ENCODE results near the gene ENO2.

The ENO2 gene

DNA sequence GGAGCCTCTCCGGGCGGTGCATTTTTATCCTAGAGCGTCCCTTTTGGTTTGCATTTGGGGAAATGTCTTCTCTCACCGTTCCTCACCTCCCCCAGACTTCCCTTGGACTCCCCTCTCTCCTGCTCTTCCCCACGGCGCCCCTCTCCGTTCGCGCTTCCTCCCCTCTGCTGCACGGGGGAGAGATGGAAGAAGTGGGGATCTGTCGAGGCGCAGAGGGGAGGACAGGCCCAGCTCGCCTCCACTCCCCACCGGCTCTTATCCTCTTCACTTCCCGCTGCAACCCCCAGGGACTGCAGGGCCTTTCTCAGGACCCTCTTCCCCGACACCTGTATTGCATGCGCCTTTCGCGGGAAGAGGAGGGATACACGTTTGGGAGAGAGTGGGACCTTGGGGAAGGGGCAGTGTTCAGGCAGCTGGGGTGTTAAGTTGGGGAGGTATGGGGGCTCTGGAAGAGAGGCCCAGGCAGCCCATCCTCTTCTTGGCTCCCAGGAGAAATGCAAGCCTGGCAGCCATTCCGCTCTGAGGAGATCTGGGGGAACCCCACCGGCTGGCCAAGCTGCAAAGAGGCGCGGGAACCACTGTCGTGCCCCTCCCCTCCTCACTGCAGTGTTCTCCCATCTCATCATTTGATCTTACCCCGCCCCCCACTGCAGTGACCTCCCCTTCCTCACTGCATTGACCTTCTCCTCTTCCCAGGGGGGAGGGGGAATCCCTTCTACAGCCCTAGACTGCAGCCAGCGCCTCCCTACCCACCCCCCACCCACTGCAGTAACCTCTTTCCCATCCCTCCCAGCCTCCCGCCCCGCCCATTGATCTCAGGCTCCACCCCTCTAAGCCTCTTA lies 788 bp downstream of the ENO2 start:
- no peak for DNase-seq

DNA sequence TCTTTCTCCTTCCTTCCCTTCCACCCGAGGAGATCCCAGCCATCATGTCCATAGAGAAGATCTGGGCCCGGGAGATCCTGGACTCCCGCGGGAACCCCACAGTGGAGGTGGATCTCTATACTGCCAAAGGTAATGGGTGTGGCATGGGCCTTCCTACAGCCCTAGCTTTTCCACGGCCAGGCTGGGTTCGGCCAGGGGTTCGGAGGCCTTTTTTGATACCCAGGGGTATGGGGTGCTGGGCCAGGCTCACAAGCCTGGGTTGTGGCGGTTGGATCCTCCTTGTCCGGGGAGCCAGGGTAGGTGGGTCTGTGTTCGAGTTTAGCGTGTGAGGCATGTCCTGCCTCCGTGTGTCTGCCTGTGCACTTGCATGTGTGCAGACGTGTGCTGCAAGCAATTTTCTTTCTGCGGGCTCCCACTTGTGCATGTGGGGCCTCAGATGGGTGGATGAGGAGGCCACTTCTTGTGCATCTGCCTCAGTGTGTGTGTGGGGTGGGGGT lies 1.5 kb downstream of the ENO2 start:
- DNase-seq, result no peak

DNA sequence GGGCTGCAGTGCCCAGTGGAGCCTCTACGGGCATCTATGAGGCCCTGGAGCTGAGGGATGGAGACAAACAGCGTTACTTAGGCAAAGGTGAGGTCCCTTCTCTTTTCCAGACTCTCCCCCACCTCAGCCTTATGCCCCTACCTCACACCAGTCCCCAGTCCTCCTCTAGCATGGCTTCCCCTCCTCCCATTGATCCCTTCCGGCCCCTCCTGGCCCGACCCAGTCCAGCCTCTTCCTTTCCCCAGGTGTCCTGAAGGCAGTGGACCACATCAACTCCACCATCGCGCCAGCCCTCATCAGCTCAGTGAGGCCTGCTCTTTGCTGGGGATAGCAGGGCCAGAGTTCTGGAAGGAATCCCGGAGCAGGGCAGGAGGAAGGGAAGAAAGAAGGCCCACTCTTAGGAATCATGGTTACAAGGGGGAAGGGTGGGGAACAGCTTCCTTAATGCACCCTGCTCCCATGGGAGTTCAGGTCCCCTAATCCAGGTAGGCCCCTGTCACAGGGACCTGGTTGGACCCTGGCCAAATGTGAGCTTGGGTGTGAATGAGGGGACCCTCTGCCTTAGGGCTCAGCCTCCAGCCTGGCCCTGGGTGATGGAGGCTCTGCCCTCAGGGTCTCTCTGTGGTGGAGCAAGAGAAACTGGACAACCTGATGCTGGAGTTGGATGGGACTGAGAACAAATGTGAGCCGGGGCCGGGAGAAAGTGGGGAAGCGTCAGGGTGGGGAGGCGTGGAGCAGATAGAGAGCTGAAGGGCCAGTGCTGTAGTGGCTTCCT lies 2.2 kb downstream of the ENO2 start:
- DNase-seq, result no peak

DNA sequence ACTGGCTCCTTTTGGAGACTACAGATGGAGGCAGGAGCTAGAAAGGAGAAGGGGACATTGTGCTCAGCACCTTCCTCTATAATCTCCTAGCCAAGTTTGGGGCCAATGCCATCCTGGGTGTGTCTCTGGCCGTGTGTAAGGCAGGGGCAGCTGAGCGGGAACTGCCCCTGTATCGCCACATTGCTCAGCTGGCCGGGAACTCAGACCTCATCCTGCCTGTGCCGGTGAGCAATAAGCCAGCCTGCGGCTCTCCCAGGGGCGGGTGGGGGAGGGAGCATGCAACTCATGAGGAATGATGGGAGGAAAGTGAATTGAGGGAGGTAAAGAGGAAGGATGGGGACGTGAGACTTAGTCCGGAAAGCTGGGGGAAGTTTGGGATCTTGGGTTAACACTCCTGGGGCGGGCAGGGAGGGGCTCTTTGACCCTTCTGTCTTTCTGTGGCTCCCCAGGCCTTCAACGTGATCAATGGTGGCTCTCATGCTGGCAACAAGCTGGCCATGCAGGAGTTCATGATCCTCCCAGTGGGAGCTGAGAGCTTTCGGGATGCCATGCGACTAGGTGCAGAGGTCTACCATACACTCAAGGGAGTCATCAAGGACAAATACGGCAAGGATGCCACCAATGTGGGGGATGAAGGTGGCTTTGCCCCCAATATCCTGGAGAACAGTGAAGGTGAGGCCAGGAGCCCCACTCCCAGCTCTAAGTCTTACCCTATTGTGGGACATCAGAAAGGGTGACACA lies 3.3 kb downstream of the ENO2 start:
- DNase-seq, result no peak

DNA sequence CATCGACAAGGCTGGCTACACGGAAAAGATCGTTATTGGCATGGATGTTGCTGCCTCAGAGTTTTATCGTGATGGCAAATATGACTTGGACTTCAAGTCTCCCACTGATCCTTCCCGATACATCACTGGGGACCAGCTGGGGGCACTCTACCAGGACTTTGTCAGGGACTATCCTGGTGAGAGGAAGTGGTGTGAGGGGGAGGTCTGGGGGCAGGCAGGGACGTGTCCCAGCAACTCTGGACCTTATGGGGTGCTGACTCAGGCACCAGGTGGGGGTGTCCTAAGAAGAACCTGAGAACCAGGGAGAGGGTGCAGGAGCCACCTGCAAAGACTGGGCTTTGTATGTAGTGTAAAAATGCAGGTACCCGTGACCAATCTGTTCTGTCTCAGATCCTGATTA lies 5.2 kb downstream of the ENO2 start:
- DNase-seq, result no peak

DNA sequence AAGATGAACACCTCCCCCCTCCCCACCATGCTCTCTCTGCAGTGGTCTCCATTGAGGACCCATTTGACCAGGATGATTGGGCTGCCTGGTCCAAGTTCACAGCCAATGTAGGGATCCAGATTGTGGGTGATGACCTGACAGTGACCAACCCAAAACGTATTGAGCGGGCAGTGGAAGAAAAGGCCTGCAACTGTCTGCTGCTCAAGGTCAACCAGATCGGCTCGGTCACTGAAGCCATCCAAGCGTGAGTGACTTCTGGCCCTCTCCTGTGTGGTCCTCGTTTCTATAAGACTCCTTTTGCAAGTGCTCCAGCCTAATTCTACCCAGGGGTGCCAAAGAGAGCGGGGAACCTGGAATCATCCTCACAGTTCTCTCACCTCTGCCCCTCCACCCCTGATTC lies 7.2 kb downstream of the ENO2 start:
- no peak for DNase-seq

DNA sequence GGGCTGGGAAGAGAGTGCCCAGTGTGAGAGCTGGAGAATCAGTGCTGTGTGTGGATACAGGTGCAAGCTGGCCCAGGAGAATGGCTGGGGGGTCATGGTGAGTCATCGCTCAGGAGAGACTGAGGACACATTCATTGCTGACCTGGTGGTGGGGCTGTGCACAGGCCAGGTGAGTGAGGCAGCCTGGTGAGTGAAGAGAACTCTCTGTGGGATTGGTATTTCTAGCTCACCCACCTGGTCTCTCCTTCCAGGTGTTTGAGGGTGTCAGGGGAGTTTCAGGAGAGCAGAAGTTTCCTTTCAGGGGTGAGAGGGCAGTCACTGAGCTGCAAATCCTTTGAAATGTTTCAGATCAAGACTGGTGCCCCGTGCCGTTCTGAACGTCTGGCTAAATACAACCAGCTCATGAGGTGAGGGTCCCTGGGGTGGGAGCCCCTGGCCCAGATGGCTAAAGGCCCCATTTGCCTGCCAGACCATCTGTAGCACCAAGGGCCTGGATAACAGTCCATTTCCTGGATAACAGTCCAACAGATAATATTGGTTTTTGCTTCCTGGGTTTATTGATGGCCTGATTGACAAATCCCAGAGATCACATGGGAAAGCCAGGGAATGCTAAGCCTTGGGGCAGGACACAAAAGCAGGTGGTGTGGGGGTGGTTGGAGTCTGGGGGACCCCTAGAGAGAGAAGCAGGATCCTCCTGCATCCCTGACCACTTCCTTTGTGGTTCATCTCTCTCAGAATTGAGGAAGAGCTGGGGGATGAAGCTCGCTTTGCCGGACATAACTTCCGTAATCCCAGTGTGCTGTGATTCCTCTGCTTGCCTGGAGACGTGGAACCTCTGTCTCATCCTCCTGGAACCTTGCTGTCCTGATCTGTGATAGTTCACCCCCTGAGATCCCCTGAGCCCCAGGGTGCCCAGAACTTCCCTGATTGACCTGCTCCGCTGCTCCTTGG lies 7.9 kb downstream of the ENO2 start:
- no peak for DNase-seq

DNA sequence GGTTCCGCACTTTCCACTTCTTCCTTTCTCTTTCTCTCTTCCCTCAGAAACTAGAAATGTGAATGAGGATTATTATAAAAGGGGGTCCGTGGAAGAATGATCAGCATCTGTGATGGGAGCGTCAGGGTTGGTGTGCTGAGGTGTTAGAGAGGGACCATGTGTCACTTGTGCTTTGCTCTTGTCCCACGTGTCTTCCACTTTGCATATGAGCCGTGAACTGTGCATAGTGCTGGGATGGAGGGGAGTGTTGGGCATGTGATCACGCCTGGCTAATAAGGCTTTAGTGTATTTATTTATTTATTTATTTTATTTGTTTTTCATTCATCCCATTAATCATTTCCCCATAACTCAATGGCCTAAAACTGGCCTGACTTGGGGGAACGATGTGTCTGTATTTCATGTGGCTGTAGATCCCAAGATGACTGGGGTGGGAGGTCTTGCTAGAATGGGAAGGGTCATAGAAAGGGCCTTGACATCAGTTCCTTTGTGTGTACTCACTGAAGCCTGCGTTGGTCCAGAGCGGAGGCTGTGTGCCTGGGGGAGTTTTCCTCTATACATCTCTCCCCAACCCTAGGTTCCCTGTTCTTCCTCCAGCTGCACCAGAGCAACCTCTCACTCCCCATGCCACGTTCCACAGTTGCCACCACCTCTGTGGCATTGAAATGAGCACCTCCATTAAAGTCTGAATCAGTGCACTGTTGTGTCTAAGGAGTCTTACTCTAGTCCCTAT lies 8.8 kb downstream of the ENO2 start:
- DNase-seq, result no peak

DNA sequence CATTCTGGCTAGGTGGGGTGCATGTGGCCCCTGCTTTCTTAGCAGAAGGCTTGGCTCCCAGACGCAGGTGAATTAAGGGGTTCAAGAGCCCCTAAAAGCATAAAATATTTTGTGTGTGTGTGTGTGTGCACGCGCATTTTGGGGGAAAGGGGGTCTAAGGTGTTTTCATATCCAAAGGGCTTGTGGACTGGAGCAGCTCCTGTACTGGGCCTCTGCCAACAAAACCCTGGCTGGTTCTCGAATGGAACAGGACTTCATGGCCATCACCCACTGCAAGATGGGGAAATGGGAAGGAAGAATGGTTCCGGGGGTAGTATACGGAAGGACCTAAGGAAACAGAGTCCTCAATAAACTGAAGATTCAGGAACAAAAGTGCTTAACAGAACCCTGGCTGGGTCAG lies 9.5 kb downstream of the ENO2 start:
- DNase-seq, result no peak

DNA sequence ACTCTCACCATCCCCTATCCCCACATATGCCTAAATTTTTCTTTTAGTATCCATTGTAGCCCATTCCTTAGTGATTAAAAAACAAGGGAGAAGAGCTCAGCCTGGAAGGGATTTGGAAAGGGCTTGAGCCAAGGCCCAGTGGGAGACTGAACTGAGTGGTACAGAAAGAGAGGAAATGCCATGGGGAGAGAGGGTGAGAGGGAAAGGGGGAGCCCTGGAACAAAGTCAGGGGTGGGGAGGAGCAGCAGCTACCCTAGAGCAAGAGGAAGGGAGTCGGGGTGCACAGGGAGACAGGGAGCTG lies 10.8 kb downstream of the ENO2 start:
- no peak for DNase-seq

DNA sequence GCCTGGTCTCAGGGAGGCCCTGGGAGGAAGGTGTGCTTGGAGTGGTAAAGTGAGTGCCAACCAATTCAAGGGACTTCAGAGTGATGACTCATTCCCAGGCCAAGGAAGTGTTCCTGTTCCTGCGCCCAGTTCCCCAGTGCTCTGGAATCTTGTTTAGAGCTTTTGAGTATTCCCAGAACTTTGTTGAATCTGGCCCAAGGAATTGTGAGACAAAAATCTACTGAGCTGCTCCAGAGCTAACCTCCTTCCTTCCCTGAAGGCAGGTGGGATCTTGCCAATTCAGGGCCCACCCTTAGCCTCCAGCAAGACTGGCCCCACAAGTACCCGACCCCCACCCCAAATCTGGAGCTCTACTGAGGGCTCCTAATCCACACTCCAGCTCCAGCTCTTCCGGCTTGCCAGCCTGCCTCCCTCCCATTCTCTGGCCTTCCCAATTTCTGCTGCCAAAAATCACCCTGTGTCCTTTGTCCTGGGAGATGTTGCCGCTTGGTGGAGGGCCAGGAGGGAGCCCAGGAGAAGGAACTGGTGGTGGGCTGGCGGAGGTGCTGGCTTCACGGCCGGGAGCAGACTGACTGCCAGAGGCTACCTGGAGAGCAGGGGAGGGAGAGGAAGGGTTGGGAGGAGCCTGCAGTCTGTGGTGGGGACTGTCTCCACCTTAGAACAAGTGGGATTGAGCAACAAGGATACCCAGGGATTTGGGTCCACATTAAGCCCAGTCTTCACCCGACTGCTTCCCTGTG lies 11.3 kb downstream of the ENO2 start:
- peak; percentile 74 for DNase-seq

DNA sequence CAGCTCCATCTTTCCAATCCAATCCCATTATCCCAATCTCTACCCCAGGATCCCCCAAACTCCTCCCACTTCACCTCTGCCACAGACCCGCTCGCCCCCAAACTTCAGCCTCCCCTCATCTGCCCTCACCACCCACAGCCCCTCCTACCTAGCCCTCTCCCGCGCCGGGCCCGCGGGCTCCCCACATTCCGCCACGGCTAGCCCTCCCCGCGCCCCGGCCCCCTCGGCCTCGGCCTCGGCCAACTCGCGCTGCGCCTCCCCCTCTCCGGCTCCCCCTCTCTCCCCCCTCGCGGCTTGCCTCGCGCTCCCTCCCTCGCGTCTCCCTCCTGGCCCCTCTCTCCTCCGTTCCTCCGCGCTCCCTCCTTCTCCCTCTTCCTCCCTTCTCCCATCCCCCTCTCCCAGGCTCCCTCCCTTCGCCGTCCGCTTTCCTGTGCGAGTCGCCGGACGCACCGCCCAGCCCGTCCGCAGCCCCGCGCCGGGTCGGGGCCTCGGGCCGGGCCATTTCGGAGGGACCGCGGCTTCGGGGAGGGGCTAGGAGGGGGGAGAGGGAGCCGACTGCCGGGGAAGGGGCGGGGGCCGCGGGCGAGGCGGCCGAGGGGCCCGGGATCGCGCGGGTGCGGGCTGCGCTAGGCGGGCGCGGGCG lies 13.1 kb downstream of the ENO2 start, which contains the start of gene ATN1:
ATN1 (plus strand) TSS at position 581 of the 643 bp plus-strand sequence. CDS start 6,043 bp downstream, outside the sequence.
- peak; percentile 38 for DNase-seq

DNA sequence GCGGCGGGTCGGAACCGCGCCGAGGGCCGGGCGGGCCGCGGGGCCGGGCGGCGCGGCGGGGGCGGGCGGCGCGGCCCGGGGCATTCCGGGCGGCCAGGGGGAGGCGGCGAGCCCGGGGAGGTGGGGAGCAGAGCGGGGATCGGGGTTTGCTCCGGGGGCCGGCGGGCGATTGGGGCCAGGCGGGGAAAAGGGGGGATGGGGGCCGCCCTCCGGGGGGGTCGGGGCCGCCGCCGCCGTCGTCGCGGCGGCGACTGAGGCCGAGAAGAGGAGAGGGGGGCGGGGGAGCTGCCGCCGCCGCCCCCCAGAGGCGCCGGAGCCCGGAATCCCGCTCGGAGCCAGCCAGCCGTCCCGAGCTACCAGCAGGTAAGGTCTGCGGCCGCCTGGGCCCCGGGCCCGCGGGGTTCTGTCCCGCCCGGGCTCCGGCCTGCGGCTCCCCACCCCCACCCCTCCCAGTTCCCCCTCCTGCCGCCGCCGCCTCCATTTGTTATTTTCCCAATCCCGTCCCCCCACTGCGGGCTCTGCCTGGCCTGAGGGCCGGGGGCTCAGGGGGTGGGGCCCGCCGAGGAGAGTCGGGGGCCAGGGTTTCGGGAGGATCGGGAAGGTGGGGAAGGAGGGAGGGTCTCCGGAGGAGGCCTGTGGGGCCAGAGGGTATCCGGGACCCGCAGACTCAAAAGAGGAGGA lies 13.8 kb downstream of the ENO2 start:
- DNase-seq, result no peak

DNA sequence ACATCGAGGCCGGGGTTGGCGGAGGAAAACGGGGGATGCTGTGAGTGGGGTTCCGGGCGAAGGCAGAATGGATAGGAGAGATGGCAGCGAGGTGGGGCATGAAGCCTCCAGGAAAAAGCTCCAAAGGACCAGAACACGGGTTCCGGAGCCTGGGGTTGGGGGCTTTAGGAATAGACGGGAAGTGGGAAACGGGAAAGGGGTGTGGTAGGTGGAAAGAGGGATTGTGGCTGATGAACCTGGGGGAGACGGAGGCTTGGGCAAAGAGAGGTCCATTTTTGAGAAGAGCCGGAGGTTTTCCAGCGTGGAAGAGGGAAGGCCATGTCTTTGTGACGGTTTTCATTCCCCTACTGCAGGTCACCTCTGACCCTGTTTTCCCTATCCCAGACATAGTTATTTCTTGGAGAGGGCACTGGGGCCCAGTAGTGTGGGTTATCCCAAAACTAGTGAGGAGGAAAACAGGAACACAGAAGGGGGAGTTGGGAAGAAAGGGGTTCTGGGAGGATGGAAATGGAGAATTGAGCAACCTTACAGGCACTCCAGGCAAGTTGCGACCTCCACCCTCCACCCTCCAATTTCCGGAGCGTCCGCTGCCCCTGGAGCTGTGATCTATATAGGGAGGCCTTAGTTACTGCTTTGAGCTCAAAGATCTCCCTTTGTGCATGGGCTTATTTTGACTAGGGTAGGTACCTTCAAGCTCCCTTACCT lies 14.5 kb downstream of the ENO2 start:
- no peak for DNase-seq

DNA sequence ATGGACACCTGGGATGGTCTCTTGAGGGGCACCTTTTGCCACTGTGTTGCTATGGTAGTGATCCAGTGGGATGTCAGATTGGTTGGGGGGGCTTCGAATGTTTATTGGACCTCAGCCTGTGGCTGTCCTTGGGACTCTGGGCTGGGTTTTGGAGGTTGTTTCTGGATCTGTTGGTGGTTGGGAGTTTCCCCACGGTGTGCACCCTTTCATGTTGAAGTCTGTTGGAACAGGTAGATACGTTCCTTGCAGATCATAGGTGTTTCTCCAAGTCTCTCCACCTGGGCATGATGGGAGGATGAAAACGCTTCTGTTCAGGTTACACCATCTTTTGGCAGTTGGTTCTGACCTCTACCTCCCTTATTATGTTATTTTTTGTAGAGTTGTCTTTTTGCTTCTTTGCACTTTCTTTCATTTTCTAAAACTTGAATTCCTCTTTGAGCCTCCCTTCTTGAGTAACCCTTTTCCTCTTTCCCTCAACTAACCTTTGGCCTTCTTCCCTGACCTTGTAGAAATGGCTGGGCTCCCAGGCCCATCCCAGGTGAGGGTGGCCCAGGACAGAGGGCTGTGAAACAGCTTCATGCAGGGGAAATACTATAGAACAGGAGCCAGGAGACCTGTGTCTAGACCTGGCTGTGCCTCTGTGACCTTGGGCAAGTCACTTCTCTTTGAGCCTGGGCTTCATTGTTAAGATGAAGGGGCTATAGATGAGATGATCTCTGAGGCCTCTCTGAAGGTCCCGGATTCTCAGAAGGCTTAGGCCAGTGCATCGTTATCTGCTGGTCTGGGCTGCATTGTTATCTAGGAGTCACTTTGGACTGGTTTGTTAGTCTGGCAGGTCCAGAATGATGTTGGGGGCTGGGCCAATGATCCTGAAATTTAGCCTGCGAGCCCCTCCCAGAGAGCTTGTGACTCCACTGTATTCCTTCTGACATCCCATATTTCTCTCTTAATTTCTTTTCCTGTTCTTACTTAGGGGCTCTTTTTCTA lies 15.4 kb downstream of the ENO2 start:
- no peak for DNase-seq

DNA sequence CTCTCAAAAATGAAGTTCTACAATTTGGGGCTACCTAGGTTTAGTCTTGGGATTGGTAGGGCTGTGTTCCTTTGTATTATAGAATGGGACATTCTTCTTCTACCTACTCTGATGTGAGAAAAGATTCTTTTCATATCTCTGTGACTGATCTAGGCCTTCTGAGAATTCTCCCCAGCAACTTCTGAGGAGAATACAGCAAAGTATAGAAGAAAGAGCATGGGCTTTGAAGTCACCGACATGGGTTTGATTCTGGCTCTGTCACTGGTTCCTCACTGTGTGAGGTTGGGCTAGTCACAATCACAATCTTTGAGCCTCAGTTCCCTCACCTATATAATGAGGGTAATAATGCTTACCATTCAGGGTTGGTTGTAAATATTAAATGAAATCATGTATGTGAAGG lies 18.4 kb downstream of the ENO2 start:
- no peak for DNase-seq

DNA sequence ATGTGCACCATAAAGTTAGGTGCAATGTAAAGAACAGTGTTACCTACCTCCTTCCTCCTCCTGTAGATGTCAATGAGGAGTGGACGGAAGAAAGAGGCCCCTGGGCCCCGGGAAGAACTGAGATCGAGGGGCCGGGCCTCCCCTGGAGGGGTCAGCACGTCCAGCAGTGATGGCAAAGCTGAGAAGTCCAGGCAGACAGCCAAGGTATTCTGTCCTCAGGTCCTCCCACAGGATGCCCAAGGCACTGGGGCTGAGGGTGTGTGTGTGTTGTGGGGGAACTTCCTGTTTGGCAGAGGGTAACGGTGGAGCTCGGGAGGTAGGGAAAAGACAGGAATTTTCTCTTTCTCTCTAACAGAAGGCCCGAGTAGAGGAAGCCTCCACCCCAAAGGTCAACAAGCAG lies 19.7 kb downstream of the ENO2 start:
- no peak for DNase-seq

All from kidney glomerular epithelial cell (primary cell).